ENCODE measurements around the gene HNRNPA0.

Gene HNRNPA0

DNA sequence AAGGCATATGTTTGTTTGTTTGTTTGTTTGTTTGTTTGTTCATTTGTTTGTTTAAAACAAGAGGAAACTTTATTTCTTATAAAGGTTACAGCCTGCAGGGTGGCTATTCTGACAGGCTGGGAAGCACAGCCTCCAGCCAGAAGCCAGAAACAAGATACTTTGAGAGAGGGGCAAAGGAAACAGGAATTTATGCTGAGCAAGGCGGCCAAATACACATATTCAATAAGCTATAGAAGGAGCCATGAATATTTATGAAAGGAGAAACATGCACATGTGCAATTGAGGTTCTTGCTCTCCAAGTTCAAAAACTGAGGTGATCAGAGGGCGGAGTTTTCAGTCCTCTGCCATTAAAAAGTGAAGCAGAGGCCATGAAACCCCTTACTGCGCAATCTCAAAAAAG, 37.8 kb downstream of the HNRNPA0 start:
- no peak for DNase-seq

DNA sequence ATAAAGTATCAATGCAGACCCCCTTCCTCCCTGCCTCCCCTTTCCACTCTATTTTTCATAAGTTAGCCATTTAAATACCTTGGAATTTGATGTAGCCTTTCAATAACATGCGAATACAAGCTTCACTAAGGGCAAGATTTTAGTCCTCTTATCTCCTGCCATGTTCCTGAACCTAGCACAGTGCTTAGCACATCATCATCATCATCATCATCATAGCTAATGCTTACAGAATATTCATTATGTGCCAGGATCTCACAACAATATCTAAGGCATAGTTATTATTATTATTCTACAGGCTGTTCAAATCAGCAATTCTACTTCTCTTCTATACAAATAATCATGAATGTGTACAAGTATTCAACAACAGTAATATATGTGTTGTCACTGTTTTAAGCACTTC, 38.7 kb downstream of the HNRNPA0 start:
- DNase-seq, result no peak

DNA sequence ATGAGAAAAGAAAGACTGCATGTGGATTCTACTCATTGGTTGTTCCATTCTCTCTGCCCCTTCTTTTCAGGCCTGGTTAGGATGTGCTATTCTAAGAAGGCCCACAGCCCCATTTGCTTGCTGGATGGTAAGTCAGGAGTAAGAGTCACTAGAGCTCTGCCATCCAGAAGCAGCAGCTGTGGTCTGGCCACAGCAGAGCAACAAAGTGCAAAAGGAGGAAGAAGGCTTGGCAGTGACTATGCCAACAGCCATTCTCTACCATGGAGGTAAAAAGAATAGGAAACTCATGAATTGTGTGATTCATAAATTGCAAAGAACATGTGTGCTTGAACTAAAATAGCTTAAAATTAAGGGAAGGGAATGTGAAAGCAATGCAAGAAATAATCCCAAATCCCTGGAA, 39.2 kb downstream of the HNRNPA0 start:
- DNase-seq, result no peak

DNA sequence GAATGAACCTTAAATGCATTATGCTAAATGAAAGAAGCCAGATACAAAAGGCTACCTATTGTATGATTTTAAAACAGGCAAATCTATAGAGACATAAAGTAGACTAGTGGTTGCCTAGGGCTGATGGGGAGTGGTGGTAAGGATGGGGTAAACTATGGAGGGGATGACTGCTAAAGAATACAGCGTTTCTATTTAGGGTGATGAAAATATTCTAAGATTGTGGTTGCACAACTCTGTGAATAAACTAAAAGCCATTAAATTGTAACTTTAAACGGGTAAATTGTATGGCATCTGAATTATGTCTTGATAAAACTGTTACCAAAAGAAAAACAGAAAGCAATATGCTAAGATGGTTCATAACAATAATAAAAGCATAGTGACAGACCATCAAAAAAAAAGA, 39.7 kb downstream of the HNRNPA0 start:
- no peak for DNase-seq

DNA sequence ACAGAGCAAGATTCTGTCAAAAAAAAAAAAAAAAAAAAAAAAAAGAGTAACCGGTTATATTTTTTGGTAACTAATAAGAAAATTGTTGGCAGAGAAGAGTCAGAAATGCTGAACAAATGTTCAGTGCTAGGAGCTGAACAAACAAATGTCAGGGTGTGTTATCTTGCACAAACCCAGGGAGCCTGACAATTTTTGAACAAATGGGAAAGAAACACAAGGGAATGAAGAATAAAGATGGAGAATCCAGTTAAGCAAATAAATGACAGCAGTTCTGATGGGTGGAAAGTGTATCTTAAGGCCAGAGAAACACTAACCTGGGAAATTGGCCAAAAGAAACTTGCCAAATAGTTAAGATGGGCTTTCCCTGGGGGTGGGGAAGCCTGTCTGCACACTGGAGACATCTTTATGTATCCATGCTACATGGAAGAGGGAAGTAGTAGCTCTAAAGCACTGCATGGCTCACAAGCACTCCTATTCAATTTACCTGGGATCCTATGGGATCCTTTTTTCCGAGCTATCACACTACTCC, 42.0 kb downstream of the HNRNPA0 start:
- DNase-seq, result no peak

GRCh38 chr5:137710086-137710485, 44.1 kb downstream of the HNRNPA0 start:
- no peak for DNase-seq

- DNase-seq, result no peak
Measured at GRCh38 chr5:137708796-137709559, 45.2 kb downstream of the HNRNPA0 start.

- DNase-seq, result no peak
Measured at GRCh38 chr5:137708062-137708461, 46.1 kb downstream of the HNRNPA0 start.

- DNase-seq, result no peak
Measured at GRCh38 chr5:137706841-137707240, 47.3 kb downstream of the HNRNPA0 start.

GRCh38 chr5:137705106-137705505, 49.1 kb downstream of the HNRNPA0 start:
- no peak for DNase-seq

DNA sequence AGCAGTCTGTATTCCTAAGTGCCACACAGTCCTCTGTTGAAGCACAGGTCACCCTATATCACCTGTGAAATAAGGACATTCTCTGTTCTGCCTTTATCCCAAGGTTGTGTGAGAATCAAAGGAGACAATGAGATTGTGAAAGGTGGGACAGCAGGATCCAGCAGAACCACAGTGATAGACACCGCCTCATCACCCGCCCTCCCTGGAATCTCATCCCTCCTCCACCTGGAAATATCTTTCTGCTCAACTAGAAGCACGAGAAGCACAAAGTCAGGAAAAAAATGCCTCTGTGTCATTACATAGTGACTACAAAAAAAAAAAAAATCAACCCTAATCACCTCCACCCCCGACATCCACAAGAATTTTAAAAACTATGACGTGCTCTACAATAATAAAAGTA, 50.6 kb downstream of the HNRNPA0 start:
- DNase-seq, result no peak

GRCh38 chr5:137700282-137700680, 53.9 kb downstream of the HNRNPA0 start:
- no peak for DNase-seq

DNA sequence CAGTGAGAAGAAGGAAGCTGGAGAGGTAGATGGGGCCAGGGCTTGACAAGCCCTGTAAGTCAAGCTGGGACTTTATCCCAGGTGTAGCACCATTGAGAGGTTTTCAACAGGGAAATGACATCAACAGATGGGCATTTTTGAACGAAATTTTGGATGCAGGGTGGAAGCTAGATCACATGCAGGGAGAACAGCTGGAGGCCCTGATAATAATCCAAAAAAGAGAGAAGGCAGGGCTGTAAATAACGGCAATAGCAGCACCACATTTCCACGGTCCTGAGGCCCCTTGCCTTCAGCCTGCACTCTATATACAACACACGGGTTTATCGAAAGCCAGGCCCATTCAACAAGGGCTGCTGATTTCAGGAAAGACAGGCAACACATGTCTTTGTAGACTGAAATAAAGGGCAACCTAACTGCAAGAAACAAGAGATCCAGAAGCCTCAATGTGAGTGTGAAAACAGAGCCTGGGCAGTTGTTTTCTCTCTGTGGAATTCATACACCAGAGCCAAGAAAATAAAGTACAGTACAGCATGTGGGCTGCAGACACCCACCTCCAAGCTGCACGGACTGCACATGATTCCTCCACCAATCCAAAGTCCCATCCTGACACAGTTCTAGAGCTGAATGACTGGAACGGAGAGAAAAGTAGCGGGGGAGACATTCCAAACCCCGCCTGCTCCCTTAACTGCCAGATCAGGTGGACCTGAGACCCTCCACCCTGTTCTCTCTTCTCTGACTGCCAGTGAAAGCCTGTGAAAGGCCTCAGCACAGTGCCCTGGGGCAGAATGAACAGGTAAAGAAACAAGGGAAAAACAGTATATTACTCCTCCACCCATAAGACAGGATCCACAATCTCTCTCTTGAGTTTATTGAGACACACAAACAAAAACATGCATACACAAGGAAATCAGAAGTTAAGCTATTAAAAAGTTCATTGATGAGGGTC, 54.6 kb downstream of the HNRNPA0 start:
- DNase-seq, result no peak

GRCh38 chr5:137696481-137696880, 57.7 kb downstream of the HNRNPA0 start:
- peak; percentile 58 for DNase-seq

DNA sequence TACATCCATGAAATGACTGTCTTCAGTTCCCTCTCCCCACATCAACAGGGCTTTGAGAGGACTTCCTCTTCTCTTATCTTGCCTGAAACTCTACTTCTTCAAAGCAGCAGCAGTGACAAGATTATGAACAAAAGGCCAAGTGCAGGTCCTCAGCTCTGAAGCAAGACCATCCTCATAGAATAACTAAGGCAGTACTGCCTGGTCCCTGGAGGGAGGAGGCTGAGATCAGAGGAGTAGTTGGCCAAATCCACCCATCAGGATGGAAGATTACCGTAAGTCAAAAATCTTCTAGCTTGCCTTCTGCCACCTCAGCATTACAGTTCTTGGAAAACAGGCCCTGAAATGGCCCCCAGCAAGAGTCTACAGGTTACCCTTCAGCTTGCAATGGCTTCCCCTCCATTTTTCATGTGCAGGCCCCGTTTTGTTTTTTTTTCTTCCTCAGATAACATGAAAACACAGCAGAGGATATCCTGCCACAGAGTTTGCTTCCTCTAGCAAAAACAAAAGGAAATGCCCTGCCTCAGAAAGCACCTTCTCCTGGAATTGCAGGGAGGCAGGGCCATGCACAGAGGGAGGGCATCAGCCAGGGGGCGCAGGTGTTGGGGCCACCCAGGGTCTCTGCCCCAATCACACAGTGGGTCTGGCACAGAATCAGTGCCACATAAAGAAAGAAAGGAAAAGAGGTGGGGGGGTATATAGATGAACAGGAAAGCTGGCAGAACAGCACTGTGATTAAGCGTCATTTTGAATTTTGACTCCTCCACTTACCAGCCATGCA, 58.3 kb downstream of the HNRNPA0 start:
- DNase-seq, result peak; percentile 26
